Measurements from ENCODE around the gene RNF166. TPM values are rescaled to one million over a fixed set of nuclear protein-coding genes. Genes with fewer than 3 reads are reported as not detected.

Gene RNF166
- total and polyA plus RNA-seq, 2 donors (not counting 3 experiments of a cell fraction or from before 2014, with no cell fraction given), result 27.6 to 38.8 TPM

GRCh38 chr16:88754912-88755744, 48.9 kb upstream of the RNF166 start:
- no peaks in the 10 kb centered on the region for H4K20me1 ChIP-seq (replicated peaks; ENCODE audit: control insufficient read depth, extremely low read depth, insufficient read depth, low read length)
- peaks cover 85% of the 10 kb centered on the region for H3K79me2 ChIP-seq (ENCODE audit: control insufficient read depth, insufficient read depth, low read length)
- H3K4me3 ChIP-seq (replicated peaks in 1 of 3; ENCODE audit: insufficient read depth in 1 of 3, low read depth in 1 of 3, low read length in 3 of 3), result no peak overlapping the region
- no peak overlapping the region for H3K27ac ChIP-seq (ENCODE audit: insufficient read depth, low read depth, low read length)
- no peak overlapping the region for H2AFZ ChIP-seq (ENCODE audit: low read depth, low read length)
- H3K36me3 ChIP-seq (ENCODE audit: control insufficient read depth in 2 of 2, extremely low read depth in 1 of 2, insufficient read depth in 2 of 2, low read length in 2 of 2), result peaks cover 0 to 11% of the 10 kb centered on the region in 2 experiments
- no peak overlapping the region for H3K4me2 ChIP-seq (ENCODE audit: insufficient read depth, low read length)
- TF ChIP-seq EZH2 (IDR thresholded peaks at IDR 0.05; ENCODE audit: borderline replicate concordance, low read depth, low read length, severe bottlenecking) (no peak), GATA2 (IDR thresholded peaks at IDR 0.05; ENCODE audit: insufficient read depth, insufficient read length, low read depth, low read length) (no peak), CTCF (IDR thresholded peaks at IDR 0.05; ENCODE audit: extremely low read depth in 1 of 2, insufficient read depth in 1 of 2, low read depth in 1 of 2, low read length in 2 of 2) (peak; percentile 41 to 43), MAX (IDR thresholded peaks at IDR 0.05; ENCODE audit: insufficient read depth, insufficient read length) (no peak)
- no peaks in the 10 kb centered on the region for H3K27me3 ChIP-seq (ENCODE audit: control insufficient read depth in 2 of 2, insufficient read depth in 2 of 2, low read length in 2 of 2)
- intact Hi-C loops (cut with micrococcal nuclease), result no loop called here
- BruUV-seq (replicated peaks), result no TSS peak
- H3K9ac ChIP-seq (replicated peaks; ENCODE audit: extremely low read depth, insufficient read depth, low read length), result no peak overlapping the region
- no peaks in the 10 kb centered on the region for H3K9me1 ChIP-seq (replicated peaks; ENCODE audit: control insufficient read depth, extremely low read depth, insufficient read depth, low read length)
- dilution Hi-C loops (cut with MboI; ENCODE audit: extremely low pct_ligation_motif_present, low sequenced_read_pairs), result no loop called here
- CTCF ChIA-PET, result interaction anchor here (0.9 to 3.3 kb wide), 9 partner anchors 10 to 410 kb away, joined by 3 to 31 read pairs (median 4); partner anchors contain the start of gene PIEZO1
- DNase-seq (ENCODE audit: low read depth, low spot score), result peak; percentile 20
- H3K9me3 ChIP-seq (replicated peaks; ENCODE audit: control insufficient read depth, insufficient read depth, low read length), result no peaks in the 10 kb centered on the region
- FAIRE-seq, result peak; percentile 21
- H3K4me1 ChIP-seq (ENCODE audit: control insufficient read depth, extremely low read depth, insufficient read depth, low read length), result peaks cover 5% of the 10 kb centered on the region
- POLR2A ChIA-PET, result no interaction called here

Data from endothelial cell of umbilical vein (primary cell).